ENCODE data around the gene EPO. TPM values are rescaled to one million over a fixed set of nuclear protein-coding genes. Genes with fewer than 3 reads are reported as not detected.

Gene EPO
- total RNA-seq, 1 experiment from 2014 or later = 0.30 TPM

- Histone ChIP-seq H3K36me3 (ENCODE audit: control insufficient read depth in 1 of 2, insufficient read depth in 2 of 2, low read length in 2 of 2) (peaks cover 17 to 19% of the 10 kb centered on the region in 2 experiments; a peak in 3 of 4 replicates), H3K27me3 (ENCODE audit: insufficient read depth, low read length) (no peaks in the 10 kb centered on the region), H3K79me2 (ENCODE audit: insufficient read depth, low read length) (peaks cover 26% of the 10 kb centered on the region), H3K9me2 (ENCODE audit: insufficient read depth) (no peaks in the 10 kb centered on the region), H3K4me3 (replicated peaks in 1 of 2; ENCODE audit: low read depth in 1 of 2, low read length in 2 of 2) (no peak overlapping the region), H3K4me2 (ENCODE audit: low read length) (no peak overlapping the region), H3K9ac (ENCODE audit: low read length) (no peak overlapping the region), H3K27ac (ENCODE audit: low read depth, low read length) (no peak overlapping the region), H3K9me3 (ENCODE audit: control insufficient read depth in 1 of 2, insufficient read depth in 1 of 2, low read depth in 1 of 2, low read length in 2 of 2) (no peaks in the 10 kb centered on the region), H2AFZ (ENCODE audit: low read depth, low read length, poor library complexity, severe bottlenecking) (no peak overlapping the region), H4K20me1 (ENCODE audit: insufficient read depth) (no peaks in the 10 kb centered on the region), H3K4me1 (ENCODE audit: control insufficient read depth in 1 of 2, insufficient read depth in 2 of 2, low read length in 2 of 2) (peaks cover 0 to 16% of the 10 kb centered on the region in 2 experiments; a peak in 1 of 4 replicates)
- RAD21 ChIA-PET (ENCODE audit: low non-redundant PET in 1 of 2, low total read pairs in 2 of 2, uncharacterized antibody in 2 of 2, unreplicated experiment in 2 of 2) = no interaction called here
- DNase-seq (ENCODE audit: low read depth, low spot score) (no peak), ATAC-seq (no peak)
- CTCF ChIA-PET = no interaction called here
- no TSS peak for BruUV-seq (replicated peaks)
- POLR2A ChIA-PET = interaction anchor here (1.1 to 2.0 kb wide), 2 partner anchors 29 to 248 kb away, joined by 3 to 4 read pairs; partner anchors contain the start of genes POP7 and ZCWPW1
- intact Hi-C loops (cut with micrococcal nuclease) = no loop called here
- TF ChIP-seq MAX (IDR thresholded peaks at IDR 0.05) = no peak
- no peak for TF ChIP-seq POLR2A (IDR thresholded peaks at IDR 0.05; ENCODE audit: borderline replicate concordance, extremely low read depth, insufficient read depth, insufficient read length)
Measured at GRCh38 chr7:100676501-100677306, 43.6 kb upstream of the EPO start.

- no TSS peak for BruUV-seq (replicated peaks)
- RAD21 ChIA-PET (ENCODE audit: low non-redundant PET in 1 of 2, low total read pairs in 2 of 2, uncharacterized antibody in 2 of 2, unreplicated experiment in 2 of 2) = no interaction called here
- Histone ChIP-seq H3K4me3 (replicated peaks in 1 of 2; ENCODE audit: low read depth in 1 of 2, low read length in 2 of 2) (no peak overlapping the region), H3K79me2 (ENCODE audit: insufficient read depth, low read length) (peaks cover 26% of the 10 kb centered on the region), H3K9me3 (ENCODE audit: control insufficient read depth in 1 of 2, insufficient read depth in 1 of 2, low read depth in 1 of 2, low read length in 2 of 2) (no peaks in the 10 kb centered on the region), H3K36me3 (ENCODE audit: control insufficient read depth in 1 of 2, insufficient read depth in 2 of 2, low read length in 2 of 2) (peaks cover 18 to 21% of the 10 kb centered on the region in 2 experiments; a peak in 3 of 4 replicates), H3K27me3 (ENCODE audit: insufficient read depth, low read length) (no peaks in the 10 kb centered on the region), H2AFZ (ENCODE audit: low read depth, low read length, poor library complexity, severe bottlenecking) (no peak overlapping the region), H4K20me1 (ENCODE audit: insufficient read depth) (no peaks in the 10 kb centered on the region), H3K4me1 (ENCODE audit: control insufficient read depth in 1 of 2, insufficient read depth in 2 of 2, low read length in 2 of 2) (peaks cover 0 to 14% of the 10 kb centered on the region in 2 experiments; a peak in 1 of 4 replicates), H3K9me2 (ENCODE audit: insufficient read depth) (no peaks in the 10 kb centered on the region), H3K27ac (ENCODE audit: low read depth, low read length) (no peak overlapping the region), H3K9ac (ENCODE audit: low read length) (no peak overlapping the region), H3K4me2 (ENCODE audit: low read length) (no peak overlapping the region)
- no peak for ATAC-seq
- no peak for DNase-seq (ENCODE audit: low read depth, low spot score)
- POLR2A ChIA-PET = interaction anchor here (2.0 kb wide), 1 partner anchor 249 kb away, joined by 4 read pairs; the partner anchor contains the start of gene ZCWPW1
- intact Hi-C loops (cut with micrococcal nuclease) = no loop called here
- CTCF ChIA-PET = no interaction called here
- no peak for TF ChIP-seq YY1 (IDR thresholded peaks at IDR 0.05; ENCODE audit: extremely low read depth, insufficient replicate concordance, low read depth, low read length)
- TF ChIP-seq SRF (IDR thresholded peaks at IDR 0.05; ENCODE audit: low read depth) = no peak
- no peak for TF ChIP-seq CEBPB (IDR thresholded peaks at IDR 0.05; ENCODE audit: low read depth)
- no peak for TF ChIP-seq ZFX (IDR thresholded peaks at IDR 0.05)
- no peak for TF ChIP-seq ZNF274 (IDR thresholded peaks at IDR 0.05; ENCODE audit: low read depth, low read length)
- TF ChIP-seq TCF7L2 (IDR thresholded peaks at IDR 0.05; ENCODE audit: borderline replicate concordance, extremely low read depth, insufficient read depth, insufficient read length) = no peak
- no peak for TF ChIP-seq EZH2 (IDR thresholded peaks at IDR 0.05)
- TF ChIP-seq MAX (IDR thresholded peaks at IDR 0.05) = no peak
- no peak for TF ChIP-seq ATF3 (IDR thresholded peaks at IDR 0.05)
- TF ChIP-seq POLR2AphosphoS5 (IDR thresholded peaks at IDR 0.05; ENCODE audit: low read depth, low read length) = no peak
- no peak for TF ChIP-seq POLR2A (IDR thresholded peaks at IDR 0.05; ENCODE audit: borderline replicate concordance, extremely low read depth, insufficient read depth, insufficient read length)
- TF ChIP-seq EGR1 (IDR thresholded peaks at IDR 0.05; ENCODE audit: low read depth) = no peak
- TF ChIP-seq ZBTB33 (IDR thresholded peaks at IDR 0.05; ENCODE audit: extremely low read depth, insufficient replicate concordance, low read length) = no peak
Measured at GRCh38 chr7:100677308-100678267, 42.7 kb upstream of the EPO start.
